GM18519 (cell line): ENCODE data around the gene NOD2.
A peak's percentile ranks its signal among the peaks of the same experiment; 100 is the strongest.

Experiments used
- ATAC-seq: cut with Tn5 transposase; IDR thresholded peaks from one replicate; pipeline ENCODE4 v1.9.1; 2021; ENCODE audit warnings: mild to moderate bottlenecking, moderate library complexity; ENCODE audit not compliant: unreplicated experiment, low FRiP score

NOD2 gene

DNA sequence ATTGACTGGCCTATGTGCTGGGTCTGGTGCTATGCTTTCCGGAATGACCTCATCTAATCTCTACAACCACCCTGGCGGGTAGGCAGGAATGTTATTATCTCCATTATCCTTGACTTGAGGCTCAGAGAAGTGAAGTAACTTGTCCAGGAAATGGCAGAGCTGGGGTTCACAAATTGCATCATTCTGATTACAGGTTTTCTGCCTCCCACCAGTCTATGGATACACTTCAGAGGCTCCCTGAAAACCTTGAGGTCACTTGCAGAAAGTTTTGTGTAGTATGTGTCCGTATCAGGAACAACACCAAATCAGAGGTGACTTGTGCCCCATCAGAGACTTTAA lies 19.1 kb downstream of the NOD2 start:
- no peak for ATAC-seq

- ATAC-seq = no peak
These were observed 19.6 kb downstream of the NOD2 start for GRCh38 chr16:50712956-50713355.

- no peak for ATAC-seq
These were observed 23.7 kb downstream of the NOD2 start for GRCh38 chr16:50717091-50717490.

- ATAC-seq = no peak
These were observed 24.1 kb downstream of the NOD2 start for GRCh38 chr16:50717494-50717893.

- ATAC-seq = no peak
These were observed 24.8 kb downstream of the NOD2 start for GRCh38 chr16:50718061-50718760.

- no peak for ATAC-seq
These were observed 25.5 kb downstream of the NOD2 start for GRCh38 chr16:50718761-50719400.

DNA sequence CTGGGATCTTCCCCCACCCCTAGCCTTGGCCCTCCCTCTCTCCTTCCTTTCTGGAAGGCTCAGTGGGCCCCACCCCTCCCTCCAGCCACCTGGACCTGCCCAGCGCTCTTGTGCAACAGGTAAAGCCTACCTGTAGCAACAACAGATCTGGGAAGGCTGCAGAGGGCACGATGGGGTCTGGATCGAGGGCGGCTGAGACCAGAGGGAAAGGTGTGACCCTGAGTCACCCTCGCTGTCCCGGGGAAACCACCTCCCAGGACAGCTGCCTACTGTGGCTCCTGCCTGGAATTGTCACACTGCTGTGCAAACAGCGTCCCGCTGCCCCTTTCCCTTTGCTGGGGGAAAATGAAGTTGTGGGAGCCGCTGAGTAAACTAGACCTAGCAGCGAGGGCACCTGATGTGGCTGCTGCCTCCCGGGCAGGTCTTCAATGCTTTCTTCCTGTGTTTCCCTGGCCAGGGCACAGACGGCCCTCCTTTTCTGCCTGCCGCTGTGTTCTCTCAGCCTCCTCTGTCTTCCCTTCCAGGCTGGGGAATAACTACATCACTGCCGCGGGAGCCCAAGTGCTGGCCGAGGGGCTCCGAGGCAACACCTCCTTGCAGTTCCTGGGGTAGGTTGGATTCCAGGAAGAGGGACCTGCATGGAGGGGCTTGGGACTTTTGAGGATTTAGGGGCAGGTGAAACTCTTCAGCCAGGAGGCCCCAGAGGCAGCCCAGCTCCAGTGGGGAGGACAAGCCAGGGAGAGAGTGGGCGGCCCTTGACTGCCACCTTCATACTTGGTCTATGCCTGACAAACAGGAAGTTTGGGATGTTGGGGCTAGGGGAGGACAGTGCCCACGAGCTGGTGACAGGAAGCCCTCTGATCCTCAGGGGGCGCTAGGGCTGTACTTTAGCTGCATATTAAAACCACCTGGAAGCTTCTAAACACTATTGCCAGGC lies 26.3 kb downstream of the NOD2 start:
- no peak for ATAC-seq

DNA sequence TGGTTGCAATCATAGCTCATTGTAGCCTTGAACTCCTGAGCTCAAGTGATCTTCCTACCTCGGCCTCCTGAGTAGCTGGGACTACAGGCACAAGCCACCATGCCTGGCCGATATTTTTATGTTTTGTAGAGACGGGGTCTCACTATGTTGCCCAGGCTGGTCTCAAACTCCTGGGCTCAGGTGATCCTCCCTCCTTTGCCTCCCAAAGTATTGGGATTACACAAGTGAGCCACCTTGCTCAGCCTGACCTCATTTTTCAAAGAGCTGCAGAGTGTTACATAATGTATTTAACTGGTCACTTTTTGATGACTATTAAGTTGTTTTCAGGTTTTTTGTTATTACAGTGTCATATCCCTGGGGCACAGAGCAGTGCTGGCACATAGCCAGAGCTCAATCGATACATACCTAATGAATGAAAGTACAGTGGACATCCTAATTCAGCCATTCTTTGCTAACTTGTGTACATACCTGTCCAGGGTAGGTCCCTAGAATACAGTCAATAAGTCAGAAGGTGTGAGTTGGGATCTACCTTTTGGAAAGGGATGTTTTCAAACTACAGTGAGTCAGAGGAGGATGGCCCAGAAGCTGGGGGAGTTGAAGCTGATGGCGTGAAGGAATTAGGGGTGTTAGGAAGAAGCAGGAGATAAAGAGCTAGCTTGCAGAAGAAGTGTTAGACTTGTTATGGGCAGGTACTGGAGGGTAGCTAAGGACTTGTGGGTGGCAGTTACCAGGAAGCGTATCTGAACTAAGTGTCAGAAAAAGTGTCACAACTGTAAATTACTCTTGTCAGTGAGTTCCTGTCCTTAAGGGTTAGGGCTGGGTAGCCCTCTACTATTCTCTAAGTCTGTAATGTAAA lies 28.4 kb downstream of the NOD2 start:
- no peak for ATAC-seq

DNA sequence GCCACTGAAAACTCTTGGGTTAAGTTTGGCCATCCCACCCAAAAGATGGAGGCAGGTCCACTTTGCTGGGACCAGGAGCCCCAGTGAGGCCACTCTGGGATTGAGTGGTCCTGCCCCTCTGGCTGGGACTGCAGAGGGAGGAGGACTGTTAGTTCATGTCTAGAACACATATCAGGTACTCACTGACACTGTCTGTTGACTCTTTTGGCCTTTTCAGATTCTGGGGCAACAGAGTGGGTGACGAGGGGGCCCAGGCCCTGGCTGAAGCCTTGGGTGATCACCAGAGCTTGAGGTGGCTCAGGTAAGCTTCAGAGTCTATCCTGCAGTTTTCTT lies 29.0 kb downstream of the NOD2 start:
- no peak for ATAC-seq

DNA sequence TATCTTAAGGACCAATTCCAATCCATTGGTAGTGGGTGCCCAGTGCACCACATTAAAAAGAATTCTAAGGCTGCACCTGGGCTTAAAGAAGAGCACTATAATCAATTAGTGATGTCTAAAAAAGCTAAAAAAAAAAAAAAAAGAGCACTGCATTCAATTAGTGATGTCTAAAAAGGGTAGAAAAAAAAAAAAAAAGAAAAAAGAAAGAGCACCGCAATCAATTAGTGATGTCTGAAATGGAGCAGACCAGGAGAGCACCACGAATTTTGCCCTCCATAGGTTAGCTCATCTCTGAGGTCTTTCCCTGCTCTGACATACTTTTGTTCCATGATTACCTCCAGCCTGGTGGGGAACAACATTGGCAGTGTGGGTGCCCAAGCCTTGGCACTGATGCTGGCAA lies 29.6 kb downstream of the NOD2 start:
- no peak for ATAC-seq

DNA sequence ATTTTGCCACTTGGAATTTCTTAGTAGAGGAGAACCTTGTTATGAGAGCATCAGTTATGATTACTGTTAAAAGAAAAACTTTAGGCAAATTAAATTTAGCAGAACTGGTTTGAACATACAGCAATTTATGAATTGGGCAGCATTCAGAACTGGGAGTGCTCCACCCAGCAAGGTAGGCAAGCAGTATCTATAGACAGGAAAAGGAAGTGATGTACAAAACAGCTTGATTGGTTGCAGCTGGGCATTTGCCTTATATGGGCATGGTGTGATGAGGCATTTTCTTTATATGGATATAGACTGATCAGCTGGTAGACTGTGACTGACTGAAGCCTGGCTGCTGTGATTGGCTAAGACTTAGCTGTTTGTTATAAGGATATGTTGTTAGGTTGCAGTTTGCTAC lies 30.9 kb downstream of the NOD2 start:
- no peak for ATAC-seq

- no peak for ATAC-seq
These were observed 38.0 kb downstream of the NOD2 start for GRCh38 chr16:50731130-50731988.

DNA sequence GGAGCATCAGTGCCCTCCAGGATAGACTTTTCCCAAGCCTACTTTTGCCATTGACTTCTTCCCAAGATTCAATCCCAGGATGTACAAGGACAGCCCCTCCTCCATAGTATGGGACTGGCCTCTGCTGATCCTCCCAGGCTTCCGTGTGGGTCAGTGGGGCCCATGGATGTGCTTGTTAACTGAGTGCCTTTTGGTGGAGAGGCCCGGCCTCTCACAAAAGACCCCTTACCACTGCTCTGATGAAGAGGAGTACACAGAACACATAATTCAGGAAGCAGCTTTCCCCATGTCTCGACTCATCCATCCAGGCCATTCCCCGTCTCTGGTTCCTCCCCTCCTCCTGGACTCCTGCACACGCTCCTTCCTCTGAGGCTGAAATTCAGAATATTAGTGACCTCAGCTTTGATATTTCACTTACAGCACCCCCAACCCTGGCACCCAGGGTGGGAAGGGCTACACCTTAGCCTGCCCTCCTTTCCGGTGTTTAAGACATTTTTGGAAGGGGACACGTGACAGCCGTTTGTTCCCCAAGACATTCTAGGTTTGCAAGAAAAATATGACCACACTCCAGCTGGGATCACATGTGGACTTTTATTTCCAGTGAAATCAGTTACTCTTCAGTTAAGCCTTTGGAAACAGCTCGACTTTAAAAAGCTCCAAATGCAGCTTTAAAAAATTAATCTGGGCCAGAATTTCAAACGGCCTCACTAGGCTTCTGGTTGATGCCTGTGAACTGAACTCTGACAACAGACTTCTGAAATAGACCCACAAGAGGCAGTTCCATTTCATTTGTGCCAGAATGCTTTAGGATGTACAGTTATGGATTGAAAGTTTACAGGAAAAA lies 38.8 kb downstream of the NOD2 start:
- ATAC-seq = no peak

DNA sequence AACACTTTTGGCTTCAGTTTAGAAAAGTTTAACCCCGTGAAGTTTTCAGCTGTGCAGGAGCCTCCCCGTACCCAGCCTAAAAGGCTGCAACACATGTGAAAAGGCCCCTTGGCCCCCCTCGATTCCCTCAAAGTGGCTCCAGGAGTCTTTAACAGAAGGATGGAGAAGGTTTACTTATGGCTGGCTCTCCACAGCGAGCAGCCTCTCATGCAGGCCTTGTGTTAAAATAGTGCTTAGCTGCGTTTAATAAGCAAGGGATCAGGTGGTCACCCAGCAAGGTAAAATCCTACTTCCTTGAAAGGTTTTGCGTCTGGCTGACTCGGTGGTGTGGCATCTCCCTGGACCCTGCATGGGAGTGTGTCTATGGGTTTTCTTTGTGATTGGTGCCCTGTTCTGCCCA lies 40.1 kb downstream of the NOD2 start:
- ATAC-seq = no peak

DNA sequence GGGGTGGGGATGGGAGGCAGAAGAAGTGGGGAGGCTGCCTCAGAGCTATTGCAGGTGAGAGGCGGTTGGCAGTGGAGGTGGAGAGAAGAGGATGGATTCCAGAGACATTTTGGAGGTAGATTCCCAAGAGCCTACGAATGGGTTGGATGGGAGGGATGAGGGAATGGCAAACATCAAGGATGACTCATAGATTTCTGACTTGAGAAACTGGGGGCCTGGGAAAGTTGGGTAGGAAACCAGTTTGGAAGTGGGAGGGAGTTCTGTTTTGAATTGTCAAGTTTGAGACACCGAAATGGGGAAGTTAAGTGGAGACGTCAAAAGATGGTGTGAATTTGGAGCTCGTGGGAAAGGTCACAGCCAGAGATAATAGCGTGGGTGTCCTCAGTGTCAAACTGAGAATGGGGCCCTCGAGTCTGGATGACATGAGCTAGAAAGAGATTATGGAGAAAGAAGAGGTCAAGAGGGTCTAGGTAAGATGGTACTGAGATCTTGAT lies 42.3 kb downstream of the NOD2 start:
- ATAC-seq = peak; percentile 45

DNA sequence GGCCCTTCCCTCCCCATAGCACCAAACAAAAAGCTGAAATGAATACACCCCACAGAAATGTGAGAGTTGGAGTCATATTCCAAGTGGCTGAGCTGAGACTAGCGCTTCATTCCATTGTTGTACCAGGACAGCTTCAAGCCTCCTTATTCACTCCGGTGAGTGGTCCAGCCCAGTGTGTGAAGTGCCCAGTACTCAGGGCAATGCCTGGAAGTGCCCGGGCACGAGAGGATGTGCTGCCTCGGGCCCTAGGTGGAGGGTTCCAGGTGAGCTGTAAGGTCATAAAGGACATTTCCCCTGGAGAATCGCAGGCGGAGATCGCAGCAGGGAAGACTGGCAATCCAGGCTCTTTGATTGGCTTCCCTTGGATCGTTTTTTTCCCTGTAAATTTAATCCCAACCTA lies 43.0 kb downstream of the NOD2 start:
- ATAC-seq = no peak

DNA sequence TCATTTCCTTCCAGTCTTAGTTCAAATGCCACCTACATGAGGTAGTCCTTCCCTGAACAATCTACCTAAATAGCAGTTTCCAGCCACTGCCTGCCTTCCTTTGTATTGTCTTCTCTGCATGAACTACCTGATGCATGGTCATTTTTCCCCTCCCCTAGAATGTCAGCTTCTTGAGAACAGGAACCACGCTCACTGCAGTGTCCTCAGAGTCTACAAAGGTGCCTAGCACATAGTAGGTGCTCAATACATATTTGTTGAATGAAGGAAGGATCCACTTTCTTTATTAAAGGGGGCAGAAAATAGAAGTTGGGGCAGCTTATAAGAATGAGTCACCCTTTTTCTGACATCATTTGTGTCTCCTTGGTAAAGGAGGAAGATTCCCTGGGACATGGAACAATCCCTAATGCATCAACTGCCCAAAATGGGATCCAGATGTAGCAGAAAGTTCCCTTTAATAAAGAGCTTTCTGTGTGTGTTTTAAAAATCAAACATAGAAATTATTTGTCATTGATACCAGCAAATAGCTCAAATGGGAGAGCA lies 44.1 kb downstream of the NOD2 start:
- no peak for ATAC-seq

GRCh38 chr16:50739031-50739430 lies 45.6 kb downstream of the NOD2 start:
- no peak for ATAC-seq
